HEK293T (cell line): ENCODE measurements around the gene TSC22D3.

Source experiments
- ARNT ChIP-seq: fragments of 450-650 bp; IDR thresholded peaks from 2 replicates; pipeline ENCODE4 v1.6.1; 2017; ENCODE audit warnings: mild to moderate bottlenecking
- BHLHE40 ChIP-seq: fragments of 450-650 bp; IDR thresholded peaks from 2 replicates; pipeline ENCODE4 v1.6.1; 2016; ENCODE audit warnings: mild to moderate bottlenecking, moderate library complexity, borderline replicate concordance
- CTBP1 ChIP-seq: fragments of 450-650 bp; IDR thresholded peaks from 2 replicates; pipeline ENCODE4 v1.6.1; 2016; ENCODE audit warnings: borderline replicate concordance
- FOXA1 ChIP-seq: fragments of 450-650 bp; IDR thresholded peaks from 2 replicates; pipeline ENCODE4 v1.6.1; 2016; ENCODE audit warnings: mild to moderate bottlenecking
- FOXK2 ChIP-seq: fragments of 450-650 bp; IDR thresholded peaks from 2 replicates; pipeline ENCODE4 v1.6.1; 2016; ENCODE audit warnings: mild to moderate bottlenecking
- FOXM1 ChIP-seq: fragments of 450-650 bp; IDR thresholded peaks from 2 replicates; pipeline ENCODE4 v1.6.1; 2017; ENCODE audit warnings: mild to moderate bottlenecking, borderline replicate concordance
- NFRKB ChIP-seq: fragments of 450-650 bp; IDR thresholded peaks from 2 replicates; pipeline ENCODE4 v1.6.1; 2016; ENCODE audit warnings: mild to moderate bottlenecking, moderate library complexity
- PKNOX1 ChIP-seq: fragments of 450-650 bp; IDR thresholded peaks from 2 replicates; pipeline ENCODE4 v1.6.1; 2016
- SP1 ChIP-seq: fragments of 450-650 bp; IDR thresholded peaks from 2 replicates; pipeline ENCODE4 v1.6.1; 2017
- SUZ12 ChIP-seq: fragments of 450-650 bp; IDR thresholded peaks from 2 replicates; pipeline ENCODE4 v1.6.1; 2016; ENCODE audit warnings: mild to moderate bottlenecking
- TARDBP ChIP-seq: fragments of 450-650 bp; IDR thresholded peaks from 2 replicates; pipeline ENCODE4 v1.6.1; 2016

GRCh38 chrX:107750263-107750662, 25.3 kb downstream of the TSC22D3 start:
- TF ChIP-seq CTBP1 (no peak), FOXM1 (no peak), BHLHE40 (no peak), ARNT (no peak), TARDBP (no peak), PKNOX1 (no peak), SUZ12 (no peak), SP1 (no peak), NFRKB (no peak), FOXA1 (no peak), FOXK2 (no peak)
